GM19395 (cell line): ENCODE results near the gene MTMR1.
A peak's percentile ranks its signal among the peaks of the same experiment; 100 is the strongest.

Experiments used
- ATAC-seq: cut with Tn5 transposase; IDR thresholded peaks from one replicate; pipeline ENCODE4 v1.9.1; 2021; ENCODE audit warnings: mild to moderate bottlenecking, moderate library complexity; ENCODE audit not compliant: unreplicated experiment

MTMR1 gene

GRCh38 chrX:150761819-150762216, 68.6 kb downstream of the MTMR1 start:
- ATAC-seq = no peak

GRCh38 chrX:150762258-150763165, 69.3 kb downstream of the MTMR1 start:
- no peak for ATAC-seq

- ATAC-seq = no peak
These were observed 70.2 kb downstream of the MTMR1 start for GRCh38 chrX:150763303-150763797.

GRCh38 chrX:150763810-150764209, 70.6 kb downstream of the MTMR1 start:
- no peak for ATAC-seq

- no peak for ATAC-seq
These were observed 72.0 kb downstream of the MTMR1 start for GRCh38 chrX:150765237-150765636.

GRCh38 chrX:150765782-150766350, 72.7 kb downstream of the MTMR1 start:
- ATAC-seq = no peak

- no peak for ATAC-seq
These were observed 73.3 kb downstream of the MTMR1 start for GRCh38 chrX:150766351-150767044.

GRCh38 chrX:150767045-150767395, 73.8 kb downstream of the MTMR1 start:
- ATAC-seq = no peak

GRCh38 chrX:150767475-150768131, 74.4 kb downstream of the MTMR1 start:
- ATAC-seq = no peak

- no peak for ATAC-seq
These were observed 74.9 kb downstream of the MTMR1 start for GRCh38 chrX:150768132-150768485.

- ATAC-seq = no peak
These were observed 75.5 kb downstream of the MTMR1 start for GRCh38 chrX:150768580-150769190.

GRCh38 chrX:150769408-150769807, 76.2 kb downstream of the MTMR1 start:
- ATAC-seq = no peak

- ATAC-seq = no peak
These were observed 77.4 kb downstream of the MTMR1 start for GRCh38 chrX:150770623-150771022.

GRCh38 chrX:150771116-150771515, 77.9 kb downstream of the MTMR1 start:
- no peak for ATAC-seq

- peak; percentile 85 for ATAC-seq
These were observed 79.2 kb downstream of the MTMR1 start for GRCh38 chrX:150772150-150772970.

GRCh38 chrX:150773117-150773516, 79.9 kb downstream of the MTMR1 start:
- no peak for ATAC-seq

- ATAC-seq = no peak
These were observed 80.4 kb downstream of the MTMR1 start for GRCh38 chrX:150773634-150774033.

- no peak for ATAC-seq
These were observed 81.8 kb downstream of the MTMR1 start for GRCh38 chrX:150774798-150775568.
